Measurements from ENCODE around the gene CDH4.

CDH4 gene

GRCh38 chr20:61760731-61761130 lies 508.7 kb downstream of the CDH4 start:
- no peak for DNase-seq

- DNase-seq = no peak
Observed at GRCh38 chr20:61761453-61762166, 509.5 kb downstream of the CDH4 start.

GRCh38 chr20:61762167-61762710 lies 510.2 kb downstream of the CDH4 start:
- DNase-seq = no peak

- no peak for DNase-seq
Observed at GRCh38 chr20:61762886-61763739, 511.1 kb downstream of the CDH4 start.

GRCh38 chr20:61763740-61764400 lies 511.8 kb downstream of the CDH4 start:
- DNase-seq = no peak

- no peak for DNase-seq
Observed at GRCh38 chr20:61764471-61765025, 512.5 kb downstream of the CDH4 start.

GRCh38 chr20:61765081-61765870 lies 513.2 kb downstream of the CDH4 start:
- no peak for DNase-seq

- DNase-seq = no peak
Observed at GRCh38 chr20:61765871-61766654, 514.0 kb downstream of the CDH4 start.

- DNase-seq = no peak
Observed at GRCh38 chr20:61766921-61767610, 515.0 kb downstream of the CDH4 start.

- no peak for DNase-seq
Observed at GRCh38 chr20:61767761-61768494, 515.9 kb downstream of the CDH4 start.

- DNase-seq = no peak
Observed at GRCh38 chr20:61768571-61769285, 516.7 kb downstream of the CDH4 start.

GRCh38 chr20:61769286-61769832 lies 517.3 kb downstream of the CDH4 start:
- DNase-seq = no peak

- no peak for DNase-seq
Observed at GRCh38 chr20:61770113-61770585, 518.1 kb downstream of the CDH4 start.

- no peak for DNase-seq
Observed at GRCh38 chr20:61771805-61772350, 519.8 kb downstream of the CDH4 start.

GRCh38 chr20:61772828-61773631 lies 521.0 kb downstream of the CDH4 start:
- DNase-seq = no peak

- DNase-seq = no peak
Observed at GRCh38 chr20:61773926-61774587, 522.0 kb downstream of the CDH4 start.

GRCh38 chr20:61775423-61775822 lies 523.4 kb downstream of the CDH4 start:
- DNase-seq = no peak
